Naive thymus-derived CD4-positive, alpha-beta T cell (primary cell): ENCODE measurements around the gene MAGI2. TPM values are rescaled to one million over a fixed set of nuclear protein-coding genes. Genes with fewer than 3 reads are reported as not detected.

Experiments used
- ATAC-seq: fragments of 150-1000 bp; cut with Tn5 transposase; 2 replicates; pipeline ENCODE4 v1.10.0; 2021; ENCODE audit warnings: mild to moderate bottlenecking, moderate library complexity
- CTCF ChIA-PET: fragments of 350-600 bp; sonication (Branson Sonifier 250); formaldehyde crosslinking; loops from one replicate; lab custom pipeline; 2021; ENCODE audit warnings: antibody characterized with exemption; lab: Charles Lee
- POLR2A ChIA-PET: fragments of 350-600 bp; sonication (Branson Sonifier 250); formaldehyde crosslinking; loops from one replicate; lab custom pipeline; 2021; ENCODE audit warnings: antibody characterized with exemption, inconsistent platforms; lab: Charles Lee
- DNase-seq, 9 donors: peaks; one replicate each; pipeline versions ENCODE4 v3.0.0 to v3.0.0-alpha.2; 2020 to 2022; ENCODE audit warnings: mixed read lengths in 1 of 9
- H3K27ac ChIP-seq: one replicate; pipeline ENCODE4 v1.7.0; 2013; ENCODE audit warnings: mild to moderate bottlenecking, low read depth, low read length, moderate library complexity
- H3K27me3 ChIP-seq, 2 donors: one replicate each; pipeline ENCODE4 v1.7.0; 2013; ENCODE audit warnings: low read length in 2 of 2, mild to moderate bottlenecking in 2 of 2, moderate library complexity in 2 of 2; ENCODE audit not compliant: control insufficient read depth in 2 of 2, insufficient read depth in 2 of 2
- H3K36me3 ChIP-seq, 3 experiments: 1 replicate in 2 of 3; 2 replicates in 1 of 3; pipeline ENCODE4 v1.7.0; 2013; ENCODE audit warnings: low read length in 3 of 3, mild to moderate bottlenecking in 3 of 3, moderate library complexity in 1 of 3; ENCODE audit not compliant: insufficient read depth in 3 of 3, control insufficient read depth in 2 of 3
- H3K4me1 ChIP-seq, 2 donors: one replicate each; pipeline ENCODE4 v1.7.0; 2013; ENCODE audit warnings: low read length in 2 of 2, mild to moderate bottlenecking in 2 of 2, moderate library complexity in 1 of 2; ENCODE audit not compliant: control insufficient read depth in 2 of 2, insufficient read depth in 2 of 2
- H3K4me3 ChIP-seq: 2 replicates; pipeline ENCODE4 v1.7.0; 2013; ENCODE audit warnings: mild to moderate bottlenecking, low read length
- H3K9me3 ChIP-seq, 3 experiments: 1 replicate in 2 of 3; 2 replicates in 1 of 3; pipeline ENCODE4 v1.7.0; 2013; ENCODE audit warnings: low read length in 3 of 3; ENCODE audit not compliant: control insufficient read depth in 2 of 3
- H3K27ac Mint-ChIP-seq, 9 donors: one replicate each; pipeline ENCODE4 v1.8.0; 2020 to 2022; ENCODE audit warnings: mixed read lengths in 9 of 9, mild to moderate bottlenecking in 8 of 9, moderate library complexity in 5 of 9, inconsistent platforms in 2 of 9
- H3K27me3 Mint-ChIP-seq, 5 donors: one replicate each; pipeline ENCODE4 v1.8.0; 2021 to 2022; ENCODE audit warnings: mixed read lengths in 5 of 5, mild to moderate bottlenecking in 1 of 5
- H3K36me3 Mint-ChIP-seq, 5 donors: one replicate each; pipeline ENCODE4 v1.8.0; 2020 to 2022; ENCODE audit warnings: mixed read lengths in 5 of 5, mild to moderate bottlenecking in 3 of 5, inconsistent platforms in 1 of 5
- H3K4me1 Mint-ChIP-seq, 7 donors: one replicate each; pipeline ENCODE4 v1.8.0; 2020 to 2022; ENCODE audit warnings: mixed read lengths in 7 of 7, mild to moderate bottlenecking in 3 of 7, inconsistent platforms in 1 of 7
- H3K4me3 Mint-ChIP-seq, 10 donors: one replicate each; pipeline ENCODE4 v1.8.0; 2020 to 2022; ENCODE audit warnings: mild to moderate bottlenecking in 10 of 10, mixed read lengths in 10 of 10, moderate library complexity in 6 of 10, inconsistent platforms in 2 of 10
- H3K9me3 Mint-ChIP-seq, 11 donors: one replicate each; pipeline ENCODE4 v1.8.0; 2020 to 2022; ENCODE audit warnings: mixed read lengths in 11 of 11, mild to moderate bottlenecking in 4 of 11, inconsistent platforms in 1 of 11, moderate library complexity in 1 of 11
- intact Hi-C, 2 donors: fragments of 100-400 bp; cut with micrococcal nuclease; formaldehyde crosslinking; loops; one replicate each; pipeline ENCODE4 v1.15.1; 2023
- polyA plus RNA-seq, 2 donors: library from polyadenylated mRNA; unstranded; fragments of 300-500 nt; fragmentation: Illumina TruSeq; gene quantifications; one replicate each; pipeline ENCODE4 v1.2.3, GENCODE V29; 2021
- total RNA-seq, 6 experiments: library from RNA in 5 of 6; stranded (reverse) in 5 of 6; gene quantifications; 1 replicate in 5 of 6; 2 replicates in 1 of 6; pipeline ENCODE4 v1.2.3 and lab custom pipeline; 2021 to 2026

The MAGI2 gene
- total and polyA plus RNA-seq, 7 experiments from 2014 or later = 0.05 to 0.67 (median 0.15) TPM; not detected in 3

DNA sequence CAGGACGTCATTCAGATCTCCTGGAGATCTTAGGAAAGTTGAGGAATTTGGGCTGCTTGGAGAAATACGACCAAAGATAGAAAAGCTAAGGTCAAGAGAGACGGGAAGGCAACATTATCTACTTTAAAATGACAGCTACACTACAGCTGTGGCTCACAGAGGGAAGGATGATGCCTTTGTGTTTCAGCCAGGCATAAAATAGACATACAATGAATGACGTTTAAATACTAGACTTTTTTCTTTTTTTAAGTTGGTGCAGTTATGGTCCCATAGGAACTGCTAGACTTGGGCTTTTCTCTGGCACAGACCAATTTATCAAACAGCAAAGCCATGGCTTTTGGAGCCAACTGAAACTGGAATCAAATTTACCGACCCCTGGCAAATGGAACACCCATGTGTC lies 164.8 kb downstream of the MAGI2 start:
- Histone ChIP-seq H3K9me3 (no peaks in the 10 kb centered on the region), H3K4me1 (no peaks in the 10 kb centered on the region), H3K36me3 (no peaks in the 10 kb centered on the region), H3K4me3 (no peak overlapping the region), H3K27ac (no peak overlapping the region), H3K27me3 (no peaks in the 10 kb centered on the region)
- intact Hi-C loops = no loop called here
- ATAC-seq (no peak), DNase-seq (no peak)
- Mint-ChIP-seq H3K27me3 (peaks cover 0 to 7% (median 0%) of the 10 kb centered on the region in 5 donors), H3K4me3 (no peak overlapping the region), H3K27ac (no peak overlapping the region), H3K36me3 (peaks cover 0 to 4% (median 0%) of the 10 kb centered on the region in 5 donors), H3K9me3 (peaks cover 0 to 2% (median 0%) of the 10 kb centered on the region in 11 donors), H3K4me1 (no peaks in the 10 kb centered on the region)
- ChIA-PET CTCF (interaction anchor here (1.7 kb wide), 1 partner anchor 13 kb away, joined by 3 read pairs; no protein-coding TSS in a partner anchor), POLR2A (no interaction called here)

DNA sequence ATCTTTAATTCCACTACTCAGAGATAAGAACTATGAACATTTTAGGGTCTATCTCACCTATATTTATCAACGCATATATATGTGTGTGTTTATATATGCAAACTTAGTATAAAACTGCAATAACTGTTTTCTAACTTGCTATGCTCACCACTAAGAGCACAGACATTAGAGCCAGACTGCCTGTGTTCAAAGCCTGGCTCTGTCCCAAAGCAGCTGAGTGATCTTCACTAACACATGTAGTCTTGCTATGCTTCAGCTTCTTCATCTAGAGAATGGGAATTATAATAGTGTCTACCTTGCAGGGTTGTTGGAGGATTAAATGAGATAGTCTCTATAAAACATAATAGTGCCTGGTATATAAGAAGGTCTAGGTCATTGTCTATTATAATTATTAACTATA lies 165.5 kb downstream of the MAGI2 start:
- Mint-ChIP-seq H3K9me3 (peaks cover 0 to under 1% (median 0%) of the 10 kb centered on the region in 11 donors), H3K4me3 (no peak overlapping the region), H3K4me1 (no peaks in the 10 kb centered on the region), H3K36me3 (peaks cover 0 to 3% (median 0%) of the 10 kb centered on the region in 5 donors), H3K27me3 (peaks cover 0 to 5% (median 0%) of the 10 kb centered on the region in 5 donors), H3K27ac (no peak overlapping the region)
- ATAC-seq (no peak), DNase-seq (no peak)
- Histone ChIP-seq H3K9me3 (no peaks in the 10 kb centered on the region), H3K4me3 (no peak overlapping the region), H3K27me3 (no peaks in the 10 kb centered on the region), H3K27ac (no peak overlapping the region), H3K36me3 (no peaks in the 10 kb centered on the region), H3K4me1 (no peaks in the 10 kb centered on the region)
- ChIA-PET CTCF (no interaction called here), POLR2A (no interaction called here)
- intact Hi-C loops = no loop called here

- Histone ChIP-seq H3K27ac (no peak overlapping the region), H3K9me3 (no peaks in the 10 kb centered on the region), H3K27me3 (no peaks in the 10 kb centered on the region), H3K4me1 (no peaks in the 10 kb centered on the region), H3K4me3 (no peak overlapping the region), H3K36me3 (no peaks in the 10 kb centered on the region)
- ChIA-PET POLR2A (no interaction called here), CTCF (no interaction called here)
- Mint-ChIP-seq H3K4me3 (no peak overlapping the region), H3K27ac (no peak overlapping the region), H3K27me3 (no peaks in the 10 kb centered on the region), H3K36me3 (no peaks in the 10 kb centered on the region), H3K9me3 (no peaks in the 10 kb centered on the region), H3K4me1 (no peaks in the 10 kb centered on the region)
- intact Hi-C loops = no loop called here
- DNase-seq = no peak
- ATAC-seq = no peak
Measured at GRCh38 chr7:79286181-79286580, 167.3 kb downstream of the MAGI2 start.

DNA sequence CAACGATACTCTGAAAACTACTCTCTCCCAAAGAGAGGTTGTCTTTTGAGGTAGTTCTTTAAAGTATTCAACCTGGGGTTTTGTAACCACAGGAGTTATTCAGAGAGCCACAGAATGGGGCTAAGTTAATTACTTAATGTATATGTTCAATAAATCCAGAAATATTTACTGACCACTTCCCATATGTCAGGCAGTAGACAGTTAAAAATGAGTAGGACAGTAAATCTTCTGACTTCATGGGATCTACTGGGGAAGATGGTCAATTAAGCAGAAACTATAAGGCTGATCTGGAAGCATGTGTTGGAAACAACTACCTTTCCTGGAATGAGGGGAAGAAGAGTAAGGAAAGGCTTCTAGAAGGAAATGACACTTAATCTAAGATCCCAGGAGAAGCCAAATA lies 167.7 kb downstream of the MAGI2 start:
- H3K4me1 Mint-ChIP-seq = no peaks in the 10 kb centered on the region
- ATAC-seq (no peak), DNase-seq (no peak)
- H3K4me3 Mint-ChIP-seq = no peak overlapping the region
- Histone ChIP-seq H3K27me3 (no peaks in the 10 kb centered on the region), H3K4me3 (no peak overlapping the region), H3K27ac (no peak overlapping the region), H3K4me1 (no peaks in the 10 kb centered on the region), H3K9me3 (no peaks in the 10 kb centered on the region), H3K36me3 (no peaks in the 10 kb centered on the region)
- no peaks in the 10 kb centered on the region for H3K9me3 Mint-ChIP-seq
- intact Hi-C loops = no loop called here
- H3K27ac Mint-ChIP-seq = no peak overlapping the region
- no peaks in the 10 kb centered on the region for H3K36me3 Mint-ChIP-seq
- POLR2A ChIA-PET = no interaction called here
- CTCF ChIA-PET = no interaction called here
- H3K27me3 Mint-ChIP-seq = no peaks in the 10 kb centered on the region

- Histone ChIP-seq H3K27me3 (no peaks in the 10 kb centered on the region), H3K36me3 (no peaks in the 10 kb centered on the region), H3K4me1 (no peaks in the 10 kb centered on the region), H3K9me3 (no peaks in the 10 kb centered on the region), H3K27ac (no peak overlapping the region), H3K4me3 (no peak overlapping the region)
- ATAC-seq = no peak
- Mint-ChIP-seq H3K4me1 (no peaks in the 10 kb centered on the region), H3K4me3 (no peak overlapping the region), H3K27me3 (peaks cover 0 to 12% (median 0%) of the 10 kb centered on the region in 5 donors), H3K9me3 (peaks cover 0 to under 1% (median 0%) of the 10 kb centered on the region in 11 donors), H3K27ac (no peak overlapping the region), H3K36me3 (no peaks in the 10 kb centered on the region)
- intact Hi-C loops = no loop called here
- DNase-seq = no peak
- ChIA-PET POLR2A (no interaction called here), CTCF (interaction anchor here (0.8 kb wide), 1 partner anchor 829 kb away, joined by 5 read pairs; no protein-coding TSS in a partner anchor)
Measured at GRCh38 chr7:79284211-79284610, 169.3 kb downstream of the MAGI2 start.

GRCh38 chr7:79282882-79283602 lies 170.4 kb downstream of the MAGI2 start:
- no peak for ATAC-seq
- Mint-ChIP-seq H3K27me3 (peaks cover 0 to 19% (median 0%) of the 10 kb centered on the region in 5 donors), H3K27ac (no peak overlapping the region), H3K9me3 (peaks cover 0 to 6% (median 0%) of the 10 kb centered on the region in 11 donors), H3K36me3 (peaks cover 0 to 3% (median 0%) of the 10 kb centered on the region in 5 donors), H3K4me1 (no peaks in the 10 kb centered on the region), H3K4me3 (no peak overlapping the region)
- ChIA-PET CTCF (no interaction called here), POLR2A (no interaction called here)
- intact Hi-C loops = no loop called here
- no peak for DNase-seq
- H3K9me3 ChIP-seq = no peaks in the 10 kb centered on the region
- no peak overlapping the region for H3K4me3 ChIP-seq
- H3K4me1 ChIP-seq = no peaks in the 10 kb centered on the region
- H3K36me3 ChIP-seq = no peaks in the 10 kb centered on the region
- H3K27ac ChIP-seq = no peak overlapping the region
- no peaks in the 10 kb centered on the region for H3K27me3 ChIP-seq
